Loucy (cell line): ENCODE results near the gene LCN15.

Experiments used
- EZH2phosphoT487 ChIP-seq: fragments of 200-600 bp; IDR thresholded peaks from 2 replicates; pipeline ENCODE4 v1.6.1; 2018; ENCODE audit warnings: antibody characterized with exemption, mild to moderate bottlenecking, moderate library complexity, borderline replicate concordance
- TF ChIP-seq, protein P1 (sequence below): fragments of 200-600 bp; sonication (generic); conservative IDR thresholded peaks from 2 replicates; pipeline ENCODE4 v1.5.1; 2014; ENCODE audit warnings: mild to moderate bottlenecking, antibody characterized with exemption, low read length

GRCh38 chr9:136756836-136757235 is 7.5 kb downstream of the LCN15 start:
- TF ChIP-seq, protein P1, sequence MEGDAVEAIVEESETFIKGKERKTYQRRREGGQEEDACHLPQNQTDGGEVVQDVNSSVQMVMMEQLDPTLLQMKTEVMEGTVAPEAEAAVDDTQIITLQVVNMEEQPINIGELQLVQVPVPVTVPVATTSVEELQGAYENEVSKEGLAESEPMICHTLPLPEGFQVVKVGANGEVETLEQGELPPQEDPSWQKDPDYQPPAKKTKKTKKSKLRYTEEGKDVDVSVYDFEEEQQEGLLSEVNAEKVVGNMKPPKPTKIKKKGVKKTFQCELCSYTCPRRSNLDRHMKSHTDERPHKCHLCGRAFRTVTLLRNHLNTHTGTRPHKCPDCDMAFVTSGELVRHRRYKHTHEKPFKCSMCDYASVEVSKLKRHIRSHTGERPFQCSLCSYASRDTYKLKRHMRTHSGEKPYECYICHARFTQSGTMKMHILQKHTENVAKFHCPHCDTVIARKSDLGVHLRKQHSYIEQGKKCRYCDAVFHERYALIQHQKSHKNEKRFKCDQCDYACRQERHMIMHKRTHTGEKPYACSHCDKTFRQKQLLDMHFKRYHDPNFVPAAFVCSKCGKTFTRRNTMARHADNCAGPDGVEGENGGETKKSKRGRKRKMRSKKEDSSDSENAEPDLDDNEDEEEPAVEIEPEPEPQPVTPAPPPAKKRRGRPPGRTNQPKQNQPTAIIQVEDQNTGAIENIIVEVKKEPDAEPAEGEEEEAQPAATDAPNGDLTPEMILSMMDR, result no peak
- no peak for TF ChIP-seq EZH2phosphoT487
